ENCODE data around the gene UCK2. TPM values are rescaled to one million over a fixed set of nuclear protein-coding genes. Genes with fewer than 3 reads are reported as not detected.

The UCK2 gene
- total RNA-seq, 1 experiment from 2014 or later, result 91.2 TPM

DNA sequence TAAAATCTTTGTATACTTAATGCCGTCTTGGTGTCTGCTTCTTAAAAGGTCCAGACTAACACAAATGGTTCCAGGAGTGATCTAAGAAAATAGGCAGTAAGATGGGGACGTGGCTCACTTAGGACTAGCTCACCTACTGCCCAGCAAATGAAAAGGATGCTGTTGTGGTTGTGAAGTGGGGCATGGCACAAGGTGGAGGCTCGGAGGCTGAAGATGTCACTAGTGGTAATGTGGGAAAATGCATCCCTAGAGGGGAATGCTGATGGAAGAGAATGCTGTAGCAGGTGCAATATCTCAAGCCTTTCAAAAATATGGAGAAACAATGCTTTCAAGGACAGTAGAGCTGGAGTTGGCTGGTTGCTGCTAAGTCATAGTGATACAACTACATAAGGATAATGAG, 11.3 kb upstream of the UCK2 start:
- no peak; the same call in 1 of the 2 replicates for ATAC-seq
- BruUV-seq (replicated peaks), result no TSS peak
- Histone ChIP-seq H3K9me3 (ENCODE audit: control insufficient read depth, insufficient read depth, low read depth, low read length) (no peaks in the 10 kb centered on the region), H3K36me3 (ENCODE audit: control insufficient read depth, insufficient read depth, low read length) (no peaks in the 10 kb centered on the region), H3K27me3 (ENCODE audit: control insufficient read depth, insufficient read depth, low read length) (no peaks in the 10 kb centered on the region), H3K27ac (ENCODE audit: low read length) (no peak overlapping the region), H3K4me1 (ENCODE audit: control insufficient read depth, insufficient read depth, low read length) (no peaks in the 10 kb centered on the region), H3K4me3 (ENCODE audit: low read depth in 2 of 2, low read length in 2 of 2) (no peak overlapping the region)
- no peak for DNase-seq (ENCODE audit: low read depth, low spot score)
- ChIA-PET CTCF (no interaction called here), POLR2A (interaction anchor here (0.6 kb wide), 1 partner anchor 1453 kb away, joined by 6 read pairs; no protein-coding TSS in a partner anchor)
- intact Hi-C loops (cut with micrococcal nuclease; ENCODE audit: unreplicated experiment), result no loop called here
- no peak for TF ChIP-seq POLR2AphosphoS5 (IDR thresholded peaks at IDR 0.05; ENCODE audit: low read depth, low read length)
- TF ChIP-seq, protein P1, sequence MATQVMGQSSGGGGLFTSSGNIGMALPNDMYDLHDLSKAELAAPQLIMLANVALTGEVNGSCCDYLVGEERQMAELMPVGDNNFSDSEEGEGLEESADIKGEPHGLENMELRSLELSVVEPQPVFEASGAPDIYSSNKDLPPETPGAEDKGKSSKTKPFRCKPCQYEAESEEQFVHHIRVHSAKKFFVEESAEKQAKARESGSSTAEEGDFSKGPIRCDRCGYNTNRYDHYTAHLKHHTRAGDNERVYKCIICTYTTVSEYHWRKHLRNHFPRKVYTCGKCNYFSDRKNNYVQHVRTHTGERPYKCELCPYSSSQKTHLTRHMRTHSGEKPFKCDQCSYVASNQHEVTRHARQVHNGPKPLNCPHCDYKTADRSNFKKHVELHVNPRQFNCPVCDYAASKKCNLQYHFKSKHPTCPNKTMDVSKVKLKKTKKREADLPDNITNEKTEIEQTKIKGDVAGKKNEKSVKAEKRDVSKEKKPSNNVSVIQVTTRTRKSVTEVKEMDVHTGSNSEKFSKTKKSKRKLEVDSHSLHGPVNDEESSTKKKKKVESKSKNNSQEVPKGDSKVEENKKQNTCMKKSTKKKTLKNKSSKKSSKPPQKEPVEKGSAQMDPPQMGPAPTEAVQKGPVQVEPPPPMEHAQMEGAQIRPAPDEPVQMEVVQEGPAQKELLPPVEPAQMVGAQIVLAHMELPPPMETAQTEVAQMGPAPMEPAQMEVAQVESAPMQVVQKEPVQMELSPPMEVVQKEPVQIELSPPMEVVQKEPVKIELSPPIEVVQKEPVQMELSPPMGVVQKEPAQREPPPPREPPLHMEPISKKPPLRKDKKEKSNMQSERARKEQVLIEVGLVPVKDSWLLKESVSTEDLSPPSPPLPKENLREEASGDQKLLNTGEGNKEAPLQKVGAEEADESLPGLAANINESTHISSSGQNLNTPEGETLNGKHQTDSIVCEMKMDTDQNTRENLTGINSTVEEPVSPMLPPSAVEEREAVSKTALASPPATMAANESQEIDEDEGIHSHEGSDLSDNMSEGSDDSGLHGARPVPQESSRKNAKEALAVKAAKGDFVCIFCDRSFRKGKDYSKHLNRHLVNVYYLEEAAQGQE (IDR thresholded peaks at IDR 0.05; ENCODE audit: insufficient read depth in 1 of 2, low read depth in 2 of 2, low read length in 1 of 2), result no peak
- in situ Hi-C loops (cut with HindIII; ENCODE audit: low pct_unique_long_range_greater_than_20kb, low sequenced_read_pairs), result no loop called here

DNA sequence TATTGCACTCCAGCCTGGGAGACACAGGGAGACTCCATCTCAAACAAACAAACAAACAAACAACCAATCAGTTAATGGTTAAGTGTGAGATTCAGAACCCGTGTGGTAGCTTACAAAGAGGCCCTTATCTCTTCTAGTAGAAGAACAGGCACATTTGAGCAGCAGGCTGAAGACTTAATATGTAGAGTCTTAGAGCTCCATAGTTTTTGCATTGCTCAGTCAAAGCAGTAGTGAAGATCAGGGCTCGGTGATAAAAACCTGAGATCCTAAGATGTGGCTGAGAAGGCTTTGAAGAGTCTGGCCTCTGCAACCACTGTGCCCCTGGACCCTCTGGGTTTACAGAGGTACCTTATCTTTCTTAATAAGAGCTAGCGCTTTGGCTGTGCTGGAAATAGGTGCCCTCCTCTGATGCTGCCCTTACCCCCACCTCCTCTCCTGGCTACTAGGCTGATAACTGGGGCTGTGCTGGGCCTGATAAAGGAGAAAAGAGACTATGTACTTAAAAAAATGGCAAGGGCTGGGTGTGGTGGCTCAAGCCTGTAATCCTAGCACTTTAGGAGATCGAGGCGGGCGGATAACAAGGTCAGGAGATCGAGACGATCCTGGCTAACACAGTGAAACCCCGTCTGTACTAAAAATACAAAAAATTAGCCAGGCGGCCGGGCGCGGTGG, 10.5 kb upstream of the UCK2 start:
- POLR2A ChIA-PET, result no interaction called here
- no peak overlapping the region for H3K27ac ChIP-seq (ENCODE audit: low read length)

More for the DNA sequence above, 10.5 kb upstream of the UCK2 start:
- Histone ChIP-seq H3K9me3 (ENCODE audit: control insufficient read depth, insufficient read depth, low read depth, low read length) (no peaks in the 10 kb centered on the region), H3K4me1 (ENCODE audit: control insufficient read depth, insufficient read depth, low read length) (no peaks in the 10 kb centered on the region), H3K4me3 (ENCODE audit: low read depth in 2 of 2, low read length in 2 of 2) (no peak overlapping the region), H3K27me3 (ENCODE audit: control insufficient read depth, insufficient read depth, low read length) (no peaks in the 10 kb centered on the region), H3K36me3 (ENCODE audit: control insufficient read depth, insufficient read depth, low read length) (no peaks in the 10 kb centered on the region)
- CTCF ChIA-PET, result no interaction called here
- ATAC-seq, result 0 out of 2 replicates have a peak, but pooled peaks have one; percentile 26
- intact Hi-C loops (cut with micrococcal nuclease; ENCODE audit: unreplicated experiment) (no loop called here), in situ Hi-C loops (cut with HindIII; ENCODE audit: low pct_unique_long_range_greater_than_20kb, low sequenced_read_pairs) (no loop called here)
- BruUV-seq (replicated peaks), result no TSS peak
- TF ChIP-seq, protein P1 (IDR thresholded peaks at IDR 0.05; ENCODE audit: insufficient read depth in 1 of 2, low read depth in 2 of 2, low read length in 1 of 2), result no peak
- TF ChIP-seq POLR2AphosphoS5 (IDR thresholded peaks at IDR 0.05; ENCODE audit: low read depth, low read length) (no peak), SIN3A (IDR thresholded peaks at IDR 0.05; ENCODE audit: borderline replicate concordance, insufficient read depth, low read depth, low read length) (no peak), TCF7L2 (IDR thresholded peaks at IDR 0.05; ENCODE audit: low read depth, low read length) (no peak)
- TF ChIP-seq, protein P2, sequence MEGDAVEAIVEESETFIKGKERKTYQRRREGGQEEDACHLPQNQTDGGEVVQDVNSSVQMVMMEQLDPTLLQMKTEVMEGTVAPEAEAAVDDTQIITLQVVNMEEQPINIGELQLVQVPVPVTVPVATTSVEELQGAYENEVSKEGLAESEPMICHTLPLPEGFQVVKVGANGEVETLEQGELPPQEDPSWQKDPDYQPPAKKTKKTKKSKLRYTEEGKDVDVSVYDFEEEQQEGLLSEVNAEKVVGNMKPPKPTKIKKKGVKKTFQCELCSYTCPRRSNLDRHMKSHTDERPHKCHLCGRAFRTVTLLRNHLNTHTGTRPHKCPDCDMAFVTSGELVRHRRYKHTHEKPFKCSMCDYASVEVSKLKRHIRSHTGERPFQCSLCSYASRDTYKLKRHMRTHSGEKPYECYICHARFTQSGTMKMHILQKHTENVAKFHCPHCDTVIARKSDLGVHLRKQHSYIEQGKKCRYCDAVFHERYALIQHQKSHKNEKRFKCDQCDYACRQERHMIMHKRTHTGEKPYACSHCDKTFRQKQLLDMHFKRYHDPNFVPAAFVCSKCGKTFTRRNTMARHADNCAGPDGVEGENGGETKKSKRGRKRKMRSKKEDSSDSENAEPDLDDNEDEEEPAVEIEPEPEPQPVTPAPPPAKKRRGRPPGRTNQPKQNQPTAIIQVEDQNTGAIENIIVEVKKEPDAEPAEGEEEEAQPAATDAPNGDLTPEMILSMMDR (IDR thresholded peaks at IDR 0.05), result no peak
- DNase-seq (ENCODE audit: low read depth, low spot score), result no peak
